Stimulated activated CD8-positive, alpha-beta memory T cell treated with anti-CD3 and anti-CD28 coated beads, Interleukin-2, amount 100 ng/mL, for 1 hour (primary cell): Measurements from ENCODE around the gene ZSCAN23.
"Not testable (repeated sequence)": the region's sequence is repeated elsewhere in the genome, so short reads cannot be mapped to it uniquely, and the experiment has no call there.

ENCODE experiments used
- DNase-seq, 2 donors: peaks; one replicate each; pipeline ENCODE4 v3.0.0-alpha.2; 2020; ENCODE audit warnings: low read depth in 2 of 2

ZSCAN23 gene

GRCh38 chr6:28443112-28443773, at the start of gene ZSCAN23:
Gene ZSCAN23, minus strand, starts transcription at chr6:28443491. Its CDS starts 7,225 bp downstream, at chr6:28436266.
- peak; percentile 62 to 73 for DNase-seq

DNA sequence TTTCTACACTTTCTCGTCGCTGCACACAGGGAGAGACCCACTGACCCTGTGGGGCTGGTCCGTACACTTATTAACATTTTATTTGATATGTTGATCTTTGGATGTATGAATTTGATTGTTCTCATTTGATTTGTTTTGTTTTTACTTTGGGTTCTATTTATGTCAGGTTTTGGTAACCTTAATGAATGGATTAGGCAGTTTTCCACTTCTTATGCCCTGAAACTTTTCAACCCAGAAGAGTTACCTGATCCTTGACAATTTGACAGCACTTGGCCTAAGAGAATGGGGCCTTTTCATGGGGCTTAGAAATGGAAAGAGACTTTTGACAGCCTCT, 48.7 kb upstream of the ZSCAN23 start:
- DNase-seq: no peak

GRCh38 chr6:28490205-28490890, 47.1 kb upstream of the ZSCAN23 start:
- no peak for DNase-seq

DNA sequence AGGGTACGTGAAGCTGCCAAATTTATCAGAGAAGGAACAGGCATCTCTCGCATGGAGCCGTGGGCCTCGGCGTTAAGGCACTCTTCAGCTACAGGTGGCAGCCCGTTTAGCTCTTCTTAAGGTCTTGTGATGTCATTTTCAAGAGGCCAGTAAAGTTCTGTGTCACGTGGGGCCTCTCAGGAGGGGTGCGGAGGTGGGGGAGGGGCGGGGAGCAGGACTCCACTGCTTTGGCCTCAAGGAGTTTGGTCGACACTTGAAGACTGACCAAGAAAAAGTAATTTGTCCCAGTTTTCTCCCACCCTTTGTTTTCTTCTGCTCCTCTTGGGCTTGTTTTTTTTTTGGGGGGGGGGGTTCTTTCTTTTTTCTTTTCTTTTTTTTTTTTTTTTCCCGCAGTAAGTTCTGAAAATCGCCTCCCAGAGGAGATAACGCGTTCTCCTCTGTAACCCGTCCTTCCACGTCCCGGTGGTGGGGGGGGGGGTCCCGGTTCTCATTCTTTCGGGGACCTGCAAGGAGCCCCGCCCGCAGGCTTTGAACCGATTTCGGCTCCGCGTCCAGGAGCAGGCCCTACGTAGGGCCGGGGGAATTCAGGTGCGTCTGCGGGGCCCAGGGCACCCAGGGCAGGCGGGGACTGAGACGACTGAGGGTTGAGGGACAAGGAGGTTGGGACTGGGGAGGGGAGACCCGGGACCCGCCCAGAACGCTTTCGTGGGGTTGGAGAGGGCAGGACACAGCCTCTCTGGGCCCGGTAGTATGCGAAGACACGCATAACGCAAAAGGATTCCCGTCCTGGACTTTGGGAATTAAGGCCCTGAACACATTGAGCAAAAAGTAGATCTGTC, 46.3 kb upstream of the ZSCAN23 start:
- peak in 1 of 2 donors; percentile 4 for DNase-seq

DNA sequence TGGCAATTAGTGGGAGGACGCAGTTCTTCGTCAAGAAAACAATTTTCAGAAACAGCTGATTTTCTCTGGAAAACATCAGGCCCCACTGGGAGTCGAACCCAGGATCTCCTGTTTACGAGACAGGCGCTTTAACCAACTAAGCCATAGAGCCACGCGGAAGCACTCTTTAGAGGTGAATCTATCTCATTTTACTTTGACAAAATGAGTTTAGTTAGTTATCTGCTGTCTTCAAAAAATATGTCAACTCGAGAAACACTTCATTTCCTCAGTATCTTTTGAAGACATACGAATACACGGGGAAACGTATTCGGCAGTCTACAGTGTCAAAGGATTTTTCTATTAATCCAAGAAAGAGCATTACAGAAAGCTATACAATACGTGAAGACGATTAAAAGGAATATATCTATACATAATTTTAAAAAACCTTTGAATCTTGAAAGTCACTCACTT, 45.6 kb upstream of the ZSCAN23 start:
- no peak for DNase-seq

DNA sequence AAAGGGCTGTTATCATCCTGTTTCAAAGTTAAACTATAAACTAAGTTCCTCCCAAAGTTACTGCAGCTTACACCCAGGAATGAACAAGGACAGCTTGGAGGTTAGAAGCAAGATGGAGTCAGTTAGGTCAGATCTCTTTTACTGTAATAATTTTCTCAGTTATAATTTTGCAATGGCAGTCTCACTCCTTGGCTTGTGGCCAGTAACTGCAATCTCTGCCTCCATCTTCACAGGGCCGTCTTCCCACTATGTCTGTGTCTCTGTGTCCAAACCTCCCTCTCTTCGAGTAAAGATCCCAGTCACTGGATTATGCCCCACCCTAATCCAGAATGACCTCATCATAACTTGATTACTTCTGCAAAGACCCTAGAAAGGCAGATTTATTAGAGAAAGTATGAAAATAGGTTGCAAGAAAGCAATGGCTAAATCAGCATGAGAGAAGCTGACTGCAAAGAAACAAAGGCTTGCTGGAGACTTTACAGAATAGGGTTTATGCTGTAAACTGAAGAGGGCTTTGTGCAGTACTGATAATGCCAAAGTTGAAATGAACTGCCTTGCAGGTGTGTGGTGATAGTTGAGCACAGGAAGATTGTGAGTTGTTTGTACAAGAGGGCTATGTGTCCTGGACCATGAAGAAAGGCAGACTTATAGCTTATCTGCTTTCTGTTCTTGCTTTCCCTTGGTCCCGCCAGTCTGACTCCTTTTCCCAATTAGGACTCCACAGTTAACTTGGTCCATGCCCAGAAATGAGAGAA, 43.9 kb upstream of the ZSCAN23 start:
- DNase-seq: no peak

DNA sequence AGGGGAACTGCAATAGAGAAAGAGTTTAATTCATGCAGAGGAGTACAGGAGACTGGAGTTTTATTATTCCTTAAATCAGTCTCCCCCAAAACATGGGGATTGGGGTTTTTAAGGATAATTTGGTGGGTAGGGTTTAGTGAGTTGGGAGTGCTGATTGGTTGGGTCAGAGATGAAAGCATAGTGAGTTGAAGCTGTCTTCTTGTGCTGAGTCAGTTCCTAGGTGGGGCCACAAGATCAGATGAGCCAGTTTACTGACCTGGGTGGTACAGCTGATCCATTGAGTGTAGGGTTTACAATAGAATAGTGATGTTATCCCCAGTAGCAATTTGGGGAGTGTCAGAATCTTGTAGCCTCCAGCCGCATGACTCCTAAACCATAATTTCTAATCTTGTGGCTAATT, 43.2 kb upstream of the ZSCAN23 start:
- DNase-seq: no peak

DNA sequence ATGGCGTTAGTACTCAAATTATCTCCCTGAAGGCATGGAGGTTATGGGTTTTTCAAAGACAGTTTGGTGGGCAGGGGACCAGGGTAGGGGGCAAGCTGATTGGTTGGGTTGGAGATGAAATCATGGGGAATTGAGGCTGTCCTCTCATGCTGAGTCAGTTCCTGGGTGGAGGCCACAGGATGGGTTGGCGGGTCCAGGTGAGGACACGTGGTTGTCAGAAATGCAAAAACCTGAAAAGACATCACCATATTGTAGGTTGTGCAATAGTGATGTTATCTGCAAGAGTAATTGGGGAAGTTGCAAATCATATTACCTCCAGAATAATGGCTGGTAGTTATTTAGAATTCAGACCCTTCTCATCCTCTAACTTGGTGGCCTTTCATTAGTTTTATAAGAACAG, 42.2 kb upstream of the ZSCAN23 start:
- DNase-seq: no peak

GRCh38 chr6:28480253-28480932, 37.1 kb upstream of the ZSCAN23 start:
- DNase-seq: no peak

GRCh38 chr6:28478518-28478917, 35.2 kb upstream of the ZSCAN23 start:
- DNase-seq: no peak

DNA sequence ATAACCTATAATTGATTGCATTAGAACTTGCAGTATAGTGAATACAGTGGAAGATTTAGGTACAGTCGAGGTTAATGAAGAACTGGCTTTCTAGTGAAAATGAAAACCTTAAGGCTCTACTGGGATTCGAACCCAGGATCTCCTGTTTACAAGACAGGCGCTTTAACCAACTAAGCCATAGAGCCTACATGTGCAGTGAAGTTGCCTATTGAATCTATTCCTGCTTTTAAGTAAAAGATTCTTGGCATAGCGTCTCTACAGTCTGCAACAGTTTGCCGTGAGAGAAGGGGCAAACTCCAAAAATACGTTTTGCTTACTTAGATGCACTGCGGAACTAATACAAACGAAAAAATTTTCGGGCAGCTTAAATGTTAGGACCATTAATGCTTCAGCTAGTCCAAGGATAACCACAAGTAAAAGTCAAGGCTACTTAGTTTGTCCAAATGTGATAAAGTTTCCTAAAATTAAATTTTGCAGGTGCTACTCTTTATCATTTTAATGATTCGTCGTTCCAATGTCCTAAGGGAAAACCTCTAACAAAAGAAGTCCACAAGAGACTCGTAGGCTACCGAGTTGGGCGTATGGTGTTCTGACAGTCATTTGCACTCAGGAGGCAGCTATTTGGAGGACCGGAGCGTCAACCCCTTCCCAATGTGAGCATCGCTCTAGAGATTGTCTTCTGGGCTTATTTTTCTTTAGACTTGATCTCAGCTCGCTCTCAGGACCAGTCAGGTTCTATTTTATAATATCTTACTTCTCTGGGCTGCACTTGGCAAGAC, 31.3 kb upstream of the ZSCAN23 start:
- DNase-seq: no peak

DNA sequence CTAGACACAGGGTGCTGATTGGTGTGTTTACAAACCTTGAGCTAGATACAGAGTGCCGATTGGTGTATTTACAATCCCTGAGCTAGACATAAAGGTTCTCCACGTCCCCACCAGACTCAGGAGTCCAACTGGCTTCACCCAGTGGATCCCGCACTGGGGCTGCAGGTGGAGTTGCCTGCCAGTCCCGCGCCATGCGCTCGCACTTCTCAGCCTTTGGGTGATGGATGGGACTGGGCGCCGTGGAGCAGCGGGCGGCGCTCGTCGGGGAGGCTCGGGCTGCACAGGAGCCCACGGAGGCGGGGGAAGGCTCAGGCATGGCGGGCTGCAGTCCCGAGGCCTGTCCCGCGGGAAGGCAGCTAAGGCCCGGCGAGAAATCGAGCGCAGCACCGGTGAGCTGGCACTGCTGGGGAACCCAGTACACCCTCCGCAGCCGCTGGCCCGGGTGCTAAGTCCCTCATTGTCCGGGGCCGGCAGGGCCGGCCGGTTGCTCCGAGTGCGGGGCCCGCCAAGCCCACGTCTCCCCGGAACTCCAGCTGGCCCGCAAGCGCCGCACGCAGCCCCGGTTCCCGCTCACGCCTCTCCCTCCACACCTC, 26.0 kb upstream of the ZSCAN23 start:
- DNase-seq: not testable (repeated sequence)

- no peak for DNase-seq
Measured at GRCh38 chr6:28468056-28468455, 24.8 kb upstream of the ZSCAN23 start.

- no peak for DNase-seq
Measured at GRCh38 chr6:28462401-28462800, 19.1 kb upstream of the ZSCAN23 start.

- DNase-seq: no peak
Measured at GRCh38 chr6:28458568-28458967, 15.3 kb upstream of the ZSCAN23 start.

DNA sequence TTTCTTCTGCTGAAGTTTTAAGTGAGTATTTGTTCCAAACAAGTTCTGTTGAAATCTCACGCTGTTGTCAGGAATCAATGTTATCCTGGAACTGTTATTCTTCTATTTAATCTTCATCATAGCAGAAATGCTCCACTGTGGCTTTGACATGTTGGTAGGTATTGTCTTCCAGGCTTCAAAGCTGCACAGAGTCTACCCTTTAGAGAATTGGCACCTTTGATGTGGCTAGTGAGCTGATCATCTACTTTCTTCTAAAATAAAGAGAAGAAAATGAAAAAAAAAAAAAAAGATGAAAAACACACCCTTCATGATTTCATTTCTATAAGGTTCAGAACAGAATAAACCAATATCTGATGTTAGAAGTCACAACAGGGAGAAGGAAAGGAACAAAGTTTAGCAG, 5.8 kb upstream of the ZSCAN23 start:
- DNase-seq: no peak

GRCh38 chr6:28447512-28447906, 4.2 kb upstream of the ZSCAN23 start:
- not testable (repeated sequence) for DNase-seq

DNA sequence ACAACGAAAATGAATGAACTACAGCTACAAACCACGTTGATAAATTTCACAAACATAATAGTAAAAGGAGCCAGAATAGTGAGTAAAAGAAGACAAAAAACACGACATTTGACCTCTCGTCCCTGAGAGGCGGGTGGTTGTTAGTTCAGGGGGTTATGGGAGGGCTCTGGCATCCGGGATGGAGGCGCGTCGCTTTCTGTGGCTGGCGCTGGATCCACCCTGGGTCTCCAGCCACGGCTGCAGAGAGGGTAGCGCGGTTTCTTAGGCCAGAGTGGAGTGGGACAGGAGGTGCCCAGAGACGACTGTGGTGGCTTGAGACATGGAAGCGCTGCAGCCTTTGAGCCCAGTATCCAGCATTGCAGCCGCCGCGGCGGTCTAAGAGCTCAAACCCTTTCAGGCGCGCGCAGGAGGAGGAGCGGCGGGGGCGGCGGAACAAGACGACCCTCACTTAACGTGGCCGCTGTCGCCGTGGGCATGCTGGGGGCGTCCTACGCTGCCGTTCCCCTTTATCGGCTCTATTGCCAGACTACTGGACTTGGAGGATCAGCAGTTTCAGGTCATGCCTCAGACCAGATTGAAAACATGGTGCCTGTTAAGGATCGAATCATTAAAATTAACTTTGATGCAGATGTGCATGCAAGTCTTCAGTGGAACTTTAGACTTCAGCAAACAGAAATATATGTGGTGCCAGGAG, 3.7 kb upstream of the ZSCAN23 start:
- DNase-seq: no peak

DNA sequence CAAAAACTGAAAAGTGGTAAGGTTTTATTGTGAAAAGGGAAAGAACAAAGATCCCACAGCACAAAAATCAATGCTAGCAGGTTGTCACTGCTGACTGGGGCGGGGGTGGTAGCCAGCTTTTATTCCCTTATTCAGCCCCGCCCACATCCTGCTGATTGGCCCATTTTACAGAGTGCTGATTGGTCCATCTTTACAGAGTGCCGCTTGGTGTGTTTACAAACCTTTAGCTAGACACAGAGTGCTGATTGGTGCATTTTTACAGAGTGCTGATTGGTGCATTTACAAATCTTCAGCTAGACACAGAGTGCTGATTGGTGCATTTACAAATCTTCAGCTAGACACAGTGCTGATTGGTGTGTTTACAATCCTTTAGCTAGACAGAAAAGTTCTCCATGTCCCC, 1.5 kb upstream of the ZSCAN23 start:
- DNase-seq: not testable (repeated sequence)

DNA sequence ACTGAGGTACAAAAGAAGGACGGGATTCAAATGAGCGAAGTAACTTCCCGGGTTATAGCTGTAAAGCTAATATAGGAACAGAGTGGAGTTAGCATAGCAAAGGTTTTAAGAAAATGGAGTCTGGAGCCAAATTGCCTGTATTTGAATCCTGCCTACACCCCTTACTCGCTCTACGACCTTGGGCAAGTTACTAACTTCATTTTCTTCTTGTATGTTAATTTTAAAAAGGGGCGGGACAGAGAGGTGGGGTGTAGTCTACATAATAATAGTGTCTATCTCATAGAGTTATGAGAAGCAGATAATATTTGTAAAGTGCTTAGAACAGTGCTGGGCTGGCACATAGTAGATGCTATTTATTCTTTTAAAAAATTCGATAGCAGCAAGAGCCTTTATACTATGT, 705 bp downstream of the ZSCAN23 start:
- DNase-seq: no peak
